Dendritic cell treated with granulocyte-macrophage colony-stimulating factor and Interleukin-4, amounts not matched to agents 40 ng/mL and 50 ng/mL, for 4 days (primary cell): Measurements from ENCODE around the gene BOLA3.

ENCODE experiments used
- H3K27ac Mint-ChIP-seq: one replicate; pipeline ENCODE4 v1.8.0; 2022; ENCODE audit warnings: mild to moderate bottlenecking, mixed read lengths
- H3K27me3 Mint-ChIP-seq: one replicate; pipeline ENCODE4 v1.8.0; 2022; ENCODE audit warnings: mild to moderate bottlenecking, mixed read lengths
- H3K36me3 Mint-ChIP-seq: one replicate; pipeline ENCODE4 v1.8.0; 2022; ENCODE audit warnings: low read depth, mixed read lengths
- H3K4me1 Mint-ChIP-seq: one replicate; pipeline ENCODE4 v1.8.0; 2022; ENCODE audit warnings: low read depth, mixed read lengths
- H3K4me3 Mint-ChIP-seq: one replicate; pipeline ENCODE4 v1.8.0; 2022; ENCODE audit warnings: mild to moderate bottlenecking, moderate library complexity, mixed read lengths
- H3K9me3 Mint-ChIP-seq: one replicate; pipeline ENCODE4 v1.8.0; 2022; ENCODE audit warnings: mixed read lengths
- intact Hi-C: fragments of 100-400 bp; cut with micrococcal nuclease; formaldehyde crosslinking; loops from one replicate; pipeline ENCODE4 v1.15.0; 2022

The BOLA3 gene

DNA sequence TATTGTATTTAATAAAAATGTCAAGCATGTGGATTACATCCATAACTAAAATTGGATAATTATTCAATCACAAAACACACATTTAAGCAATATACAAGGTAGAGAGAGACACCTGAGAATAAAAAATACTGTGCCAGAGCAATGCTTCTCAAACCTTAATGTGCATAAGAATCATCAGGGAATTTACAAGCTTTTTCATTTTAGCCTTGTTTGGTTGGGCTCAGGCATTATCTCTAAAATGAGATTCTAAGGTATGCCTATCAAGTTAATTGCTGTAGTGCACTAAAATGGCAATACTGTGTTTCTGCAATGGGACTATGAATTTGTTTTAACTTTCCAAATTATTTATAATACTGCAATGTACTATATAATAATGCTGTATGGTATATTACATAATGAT, 30.0 kb upstream of the BOLA3 start:
- H3K9me3 Mint-ChIP-seq, result no peaks in the 10 kb centered on the region
- H3K27ac Mint-ChIP-seq, result peak overlapping the region; percentile 99
- peak overlapping the region; percentile 85 for H3K4me3 Mint-ChIP-seq
- peaks cover 61% of the 10 kb centered on the region for H3K4me1 Mint-ChIP-seq
- H3K36me3 Mint-ChIP-seq, result peaks cover 53% of the 10 kb centered on the region
- intact Hi-C loops, result loop anchor here (1.0 kb wide), 2 partner anchors 9 to 21 kb away; partner anchors contain the start of gene MTHFD2
- H3K27me3 Mint-ChIP-seq, result no peaks in the 10 kb centered on the region

DNA sequence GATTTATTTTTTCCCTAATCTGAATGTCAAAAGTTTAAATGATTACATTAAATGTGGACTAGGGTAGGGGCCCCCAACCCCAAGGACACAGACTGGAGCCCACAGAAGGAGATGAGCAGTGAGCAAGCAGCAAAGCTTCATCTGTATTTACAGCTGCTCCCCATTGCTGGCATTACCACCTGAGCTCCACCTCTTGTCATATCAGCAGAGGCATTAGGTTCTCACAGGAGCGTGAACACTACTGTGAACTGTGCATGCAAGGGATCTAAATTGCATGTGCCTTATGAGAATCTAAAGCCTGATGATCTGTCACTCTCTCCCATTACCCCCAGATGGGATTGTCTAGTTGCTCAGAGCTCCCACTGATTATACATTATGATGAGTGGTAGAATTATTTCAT, 27.2 kb upstream of the BOLA3 start:
- intact Hi-C loops, result no loop called here
- H3K9me3 Mint-ChIP-seq, result no peaks in the 10 kb centered on the region
- peak overlapping the region; percentile 30 for H3K27ac Mint-ChIP-seq
- peaks cover 81% of the 10 kb centered on the region for H3K36me3 Mint-ChIP-seq
- H3K4me3 Mint-ChIP-seq, result peak overlapping the region; percentile 40
- peaks cover 61% of the 10 kb centered on the region for H3K4me1 Mint-ChIP-seq
- H3K27me3 Mint-ChIP-seq, result no peaks in the 10 kb centered on the region

DNA sequence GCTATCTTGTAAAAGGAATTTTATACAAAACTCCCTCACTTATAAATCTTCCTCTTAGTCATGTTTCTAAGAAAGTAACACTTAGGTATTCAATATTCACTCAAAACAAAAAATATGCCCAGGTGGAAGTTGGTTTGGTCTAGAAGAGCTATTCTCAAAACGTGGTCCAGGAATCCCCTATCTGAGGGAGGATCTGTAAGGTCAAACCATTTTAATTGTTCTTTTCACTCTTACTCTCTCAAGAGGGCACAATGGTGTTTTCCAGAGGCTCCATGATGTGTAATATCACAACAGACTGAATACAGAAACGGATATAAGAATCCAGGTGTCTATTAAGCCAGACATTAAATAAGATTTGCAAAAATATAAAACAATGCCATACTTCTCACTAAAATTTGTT, 21.0 kb upstream of the BOLA3 start:
- H3K4me3 Mint-ChIP-seq, result no peak overlapping the region
- no peaks in the 10 kb centered on the region for H3K27me3 Mint-ChIP-seq
- intact Hi-C loops, result loop anchor here (5.0 kb wide), 1 partner anchor 34 kb away; no protein-coding TSS in a partner anchor
- no peaks in the 10 kb centered on the region for H3K9me3 Mint-ChIP-seq
- peaks cover 34% of the 10 kb centered on the region for H3K4me1 Mint-ChIP-seq
- peaks cover 94% of the 10 kb centered on the region for H3K36me3 Mint-ChIP-seq
- no peak overlapping the region for H3K27ac Mint-ChIP-seq

DNA sequence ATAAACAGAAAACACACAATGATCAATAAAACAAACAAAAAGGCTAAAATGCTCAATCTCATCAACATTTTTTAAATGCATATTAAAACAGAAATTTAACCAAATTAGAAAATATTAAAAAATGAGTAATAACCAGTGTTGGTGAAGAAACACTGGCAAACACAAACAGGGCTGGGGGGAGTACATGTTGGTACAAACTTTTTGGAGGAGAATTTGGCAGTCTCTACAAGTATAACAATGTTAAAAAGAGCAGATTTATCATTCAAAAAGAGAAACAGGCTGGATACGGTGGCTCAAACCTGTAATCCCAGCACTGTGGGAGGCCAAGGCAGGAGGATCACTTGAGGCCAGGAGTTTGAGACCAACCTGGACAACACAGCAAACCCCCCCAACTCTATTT, 17.0 kb upstream of the BOLA3 start:
- peaks cover 94% of the 10 kb centered on the region for H3K36me3 Mint-ChIP-seq
- intact Hi-C loops, result loop anchor here (5.0 kb wide), 1 partner anchor 38 kb away; no protein-coding TSS in a partner anchor
- H3K9me3 Mint-ChIP-seq, result no peaks in the 10 kb centered on the region
- no peak overlapping the region for H3K4me3 Mint-ChIP-seq
- H3K27me3 Mint-ChIP-seq, result no peaks in the 10 kb centered on the region
- peaks cover 15% of the 10 kb centered on the region for H3K4me1 Mint-ChIP-seq
- no peak overlapping the region for H3K27ac Mint-ChIP-seq

DNA sequence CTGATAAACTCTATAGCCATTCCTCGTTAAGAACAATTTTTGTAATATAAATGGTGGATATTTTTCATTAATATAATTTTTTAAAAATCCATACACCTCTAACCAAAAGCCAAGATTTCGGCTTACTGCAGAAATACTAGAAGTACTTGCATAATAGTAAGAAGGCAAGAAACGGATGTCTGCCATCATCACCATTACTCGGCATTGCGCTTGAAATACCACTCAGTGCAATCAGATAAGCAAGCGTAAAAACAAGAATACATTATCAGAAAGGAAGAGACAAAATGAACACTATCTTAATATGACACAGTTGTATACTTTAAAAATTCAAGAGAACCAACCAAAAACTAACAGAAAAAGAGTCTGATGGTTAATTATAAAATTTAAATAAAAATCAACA, 15.2 kb upstream of the BOLA3 start:
- Mint-ChIP-seq H3K4me1 (peaks cover 13% of the 10 kb centered on the region), H3K27ac (no peak overlapping the region), H3K36me3 (peaks cover 94% of the 10 kb centered on the region), H3K9me3 (no peaks in the 10 kb centered on the region), H3K4me3 (no peak overlapping the region), H3K27me3 (no peaks in the 10 kb centered on the region)
- intact Hi-C loops, result no loop called here

DNA sequence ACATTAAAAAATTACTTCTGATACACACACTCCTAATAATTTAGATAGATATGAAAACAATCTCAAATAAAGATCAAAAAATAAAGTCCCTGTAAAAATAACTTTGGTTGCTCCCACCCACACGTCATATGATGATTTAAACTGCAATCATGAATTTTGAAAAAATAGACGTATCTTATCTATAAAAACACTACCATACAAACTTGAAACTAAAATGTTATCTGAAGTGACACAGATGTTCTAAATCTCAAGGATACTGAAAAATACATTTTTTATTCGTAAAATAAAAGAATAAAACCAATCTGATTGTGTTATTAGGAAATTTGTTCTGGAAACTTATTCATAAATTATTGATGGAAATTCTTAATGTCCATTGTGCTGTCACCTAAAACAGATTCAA, 8.1 kb upstream of the BOLA3 start:
- H3K4me1 Mint-ChIP-seq, result peaks cover 6% of the 10 kb centered on the region
- no peaks in the 10 kb centered on the region for H3K27me3 Mint-ChIP-seq
- intact Hi-C loops, result no loop called here
- no peaks in the 10 kb centered on the region for H3K9me3 Mint-ChIP-seq
- peaks cover 96% of the 10 kb centered on the region for H3K36me3 Mint-ChIP-seq
- no peak overlapping the region for H3K27ac Mint-ChIP-seq
- no peak overlapping the region for H3K4me3 Mint-ChIP-seq

DNA sequence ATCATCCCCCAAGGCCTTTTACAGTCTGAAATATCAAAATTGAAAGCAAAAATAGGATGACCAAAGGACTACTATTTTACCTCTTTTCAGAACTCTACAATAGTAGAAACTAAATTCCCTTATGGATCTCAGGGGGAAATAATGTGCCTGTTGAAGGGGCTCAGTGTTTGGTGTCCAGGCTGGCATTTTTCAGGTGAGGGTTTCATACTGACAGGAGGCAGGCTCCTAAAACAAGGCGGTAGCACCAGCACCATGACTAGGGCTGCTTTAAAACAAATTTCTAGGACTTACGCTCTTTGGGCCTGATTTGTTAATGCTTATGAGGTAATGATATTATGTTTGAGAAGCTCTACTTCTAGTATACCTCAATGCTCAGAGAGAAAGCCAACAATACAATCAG, 5.2 kb upstream of the BOLA3 start:
- no peak overlapping the region for H3K27ac Mint-ChIP-seq
- H3K36me3 Mint-ChIP-seq, result peaks cover 81% of the 10 kb centered on the region
- no peak overlapping the region for H3K4me3 Mint-ChIP-seq
- intact Hi-C loops, result no loop called here
- peaks cover 11% of the 10 kb centered on the region for H3K4me1 Mint-ChIP-seq
- H3K27me3 Mint-ChIP-seq, result no peaks in the 10 kb centered on the region
- no peaks in the 10 kb centered on the region for H3K9me3 Mint-ChIP-seq

DNA sequence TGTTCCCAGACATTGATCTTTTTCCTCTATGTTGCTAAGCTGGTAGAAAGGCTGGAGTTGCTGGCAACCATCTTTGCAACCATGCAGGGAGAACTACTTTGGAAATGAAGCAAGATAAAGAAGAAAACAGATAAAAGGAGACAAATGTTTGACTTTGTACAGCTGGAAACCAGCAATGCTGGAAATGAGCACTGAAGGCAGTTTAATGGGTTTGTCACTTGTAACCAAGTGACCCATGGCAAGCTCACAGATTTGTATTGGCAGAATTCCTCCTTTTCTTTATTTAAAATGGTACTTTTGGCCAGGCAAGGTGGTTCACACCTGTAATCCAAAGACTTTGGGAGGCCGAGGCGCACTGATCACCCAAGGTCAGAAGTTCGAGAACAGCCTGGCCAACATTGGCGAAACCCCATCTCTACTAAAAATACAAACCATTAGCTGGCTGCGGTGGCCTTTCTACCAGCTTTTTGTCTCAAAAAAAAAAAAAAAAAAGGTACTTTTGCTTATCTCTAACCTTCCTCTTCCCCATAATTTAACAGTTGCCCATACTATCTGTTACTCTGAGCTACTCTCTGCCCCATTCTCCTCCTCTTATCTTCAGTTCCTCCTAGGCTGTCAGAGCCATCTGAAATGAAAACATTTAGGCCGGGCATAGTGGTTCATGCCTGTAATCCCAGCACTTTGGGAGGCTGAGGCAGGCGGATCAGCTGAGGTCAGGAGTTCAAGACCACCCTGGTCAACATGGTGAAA, 2.0 kb upstream of the BOLA3 start:
- no peak overlapping the region for H3K4me3 Mint-ChIP-seq
- no peak overlapping the region for H3K27ac Mint-ChIP-seq
- intact Hi-C loops, result loop anchor here (10.0 kb wide), 1 partner anchor 185 kb away; no protein-coding TSS in a partner anchor
- H3K36me3 Mint-ChIP-seq, result peaks cover 49% of the 10 kb centered on the region
- H3K9me3 Mint-ChIP-seq, result no peaks in the 10 kb centered on the region
- no peaks in the 10 kb centered on the region for H3K27me3 Mint-ChIP-seq
- peaks cover 5% of the 10 kb centered on the region for H3K4me1 Mint-ChIP-seq

DNA sequence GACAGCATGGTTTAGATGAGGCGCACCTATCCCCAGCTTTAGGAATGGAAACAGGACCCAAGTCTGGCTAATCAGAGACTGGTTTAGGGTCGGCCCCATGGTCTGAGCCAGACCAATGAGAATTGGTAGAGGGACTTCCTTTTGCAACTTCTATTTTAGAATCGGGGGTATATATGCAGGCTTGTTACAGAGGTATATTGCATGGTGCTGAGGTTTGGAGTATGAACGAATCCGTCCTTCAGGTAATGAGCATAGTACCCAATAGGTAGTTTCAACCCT, 1.5 kb upstream of the BOLA3 start:
- intact Hi-C loops, result loop anchor here (10.0 kb wide), 1 partner anchor 186 kb away; no protein-coding TSS in a partner anchor
- Mint-ChIP-seq H3K9me3 (no peaks in the 10 kb centered on the region), H3K27ac (no peak overlapping the region), H3K27me3 (no peaks in the 10 kb centered on the region), H3K4me3 (no peak overlapping the region), H3K4me1 (peaks cover 5% of the 10 kb centered on the region), H3K36me3 (peaks cover 47% of the 10 kb centered on the region)

DNA sequence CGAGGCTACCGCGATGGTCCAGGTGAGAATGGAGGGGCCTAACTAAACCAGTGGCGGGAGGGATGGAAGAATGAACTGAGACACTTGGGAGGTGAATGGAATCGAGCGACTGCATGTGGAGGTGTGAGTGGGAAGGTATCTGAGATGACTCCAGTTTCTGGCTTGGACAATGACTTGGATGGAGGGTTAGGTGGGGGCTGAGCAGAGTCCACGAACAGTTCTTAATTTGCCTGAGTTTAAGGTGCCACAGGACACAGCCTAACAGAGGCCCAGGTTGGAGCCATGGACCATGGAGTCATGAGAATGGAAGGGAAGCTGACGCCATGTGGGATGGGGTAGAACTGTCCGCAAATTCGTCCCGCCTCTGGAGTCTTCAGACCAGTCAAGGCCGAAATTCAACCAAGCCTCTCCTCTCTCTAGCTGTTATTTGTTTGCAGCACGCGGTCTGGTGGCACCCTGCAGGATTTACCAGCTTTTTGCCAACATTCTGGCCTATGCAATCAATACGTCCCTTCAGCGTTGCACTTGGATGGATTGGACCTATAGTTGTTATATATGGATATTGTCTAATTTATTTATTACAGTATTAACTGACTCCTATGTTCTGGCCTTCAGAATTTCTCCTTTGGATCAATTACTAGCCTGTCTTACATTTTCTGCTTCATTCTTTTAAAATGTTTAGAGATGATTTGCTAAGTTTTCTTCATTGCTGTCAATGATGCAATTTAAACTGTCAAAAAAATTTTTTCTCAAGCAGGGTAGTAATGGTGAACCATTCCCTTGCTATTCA, 940 bp upstream of the BOLA3 start:
- H3K4me3 Mint-ChIP-seq, result no peak overlapping the region
- peaks cover 44% of the 10 kb centered on the region for H3K36me3 Mint-ChIP-seq
- peaks cover 5% of the 10 kb centered on the region for H3K4me1 Mint-ChIP-seq
- H3K27me3 Mint-ChIP-seq, result no peaks in the 10 kb centered on the region
- H3K27ac Mint-ChIP-seq, result no peak overlapping the region
- intact Hi-C loops, result loop anchor here (10.0 kb wide), 1 partner anchor 186 kb away; no protein-coding TSS in a partner anchor
- no peaks in the 10 kb centered on the region for H3K9me3 Mint-ChIP-seq

DNA sequence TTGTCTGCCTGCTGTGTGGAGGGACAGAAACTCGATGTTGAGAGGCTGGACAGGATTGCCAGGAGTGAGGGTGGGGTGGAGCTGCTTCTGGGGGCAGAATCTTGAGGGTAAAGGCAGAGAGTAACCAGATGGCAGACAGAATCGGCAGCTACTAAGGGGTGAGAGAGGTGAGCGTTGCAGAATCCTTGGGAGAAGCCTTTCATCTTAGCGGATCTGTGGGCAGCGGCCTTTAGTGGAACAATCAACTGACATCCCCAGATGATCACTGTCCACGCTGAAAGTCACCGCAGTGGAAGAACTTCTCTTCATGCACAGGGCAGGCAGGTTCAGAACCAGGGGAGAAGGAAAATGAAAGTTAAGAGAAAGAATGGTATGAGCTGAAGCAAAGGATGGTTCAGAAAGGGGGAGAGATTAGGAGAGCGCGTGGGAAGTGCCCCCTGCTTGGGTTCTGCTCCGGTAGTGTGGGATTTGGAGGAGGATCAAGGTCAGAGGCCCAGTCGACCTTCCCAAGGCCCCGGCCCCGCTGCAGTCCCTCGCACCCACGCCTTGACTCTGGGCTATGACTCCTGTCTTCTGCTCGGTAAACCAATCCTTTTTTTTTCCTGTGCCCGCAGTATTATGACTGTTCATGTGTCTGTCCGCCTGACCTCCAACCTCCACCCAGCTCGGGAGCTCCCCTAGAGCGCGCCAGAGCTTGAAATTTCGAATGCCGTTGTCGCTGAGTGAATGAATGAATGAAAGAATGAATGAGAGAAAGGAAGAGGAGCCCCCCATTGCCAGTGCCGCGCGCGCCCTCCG, 584 bp downstream of the BOLA3 start:
- intact Hi-C loops, result loop anchor here (10.0 kb wide), 1 partner anchor 188 kb away; no protein-coding TSS in a partner anchor
- H3K4me1 Mint-ChIP-seq, result peaks cover 5% of the 10 kb centered on the region
- no peaks in the 10 kb centered on the region for H3K9me3 Mint-ChIP-seq
- no peak overlapping the region for H3K27ac Mint-ChIP-seq
- no peaks in the 10 kb centered on the region for H3K27me3 Mint-ChIP-seq
- H3K36me3 Mint-ChIP-seq, result peaks cover 40% of the 10 kb centered on the region
- H3K4me3 Mint-ChIP-seq, result no peak overlapping the region

DNA sequence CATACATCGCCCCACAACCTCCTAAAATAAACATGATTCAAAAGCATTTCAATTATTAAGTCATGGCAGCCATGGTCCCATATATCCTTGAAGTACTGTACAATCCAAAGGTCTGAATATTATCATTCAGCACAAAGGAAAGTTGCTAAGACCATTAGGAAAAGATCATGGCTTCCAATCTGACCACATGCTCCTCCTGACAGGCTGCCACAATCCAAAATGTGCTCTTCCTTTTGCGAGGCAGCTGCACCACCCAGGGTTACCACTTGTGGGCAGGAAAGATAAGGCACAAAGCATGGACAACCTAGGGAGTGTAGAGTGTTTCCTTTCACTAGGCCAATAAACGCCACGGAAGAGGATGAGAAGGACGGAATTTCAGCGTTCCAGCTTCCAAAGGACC, 5.4 kb downstream of the BOLA3 start:
- Mint-ChIP-seq H3K9me3 (no peaks in the 10 kb centered on the region), H3K27ac (no peak overlapping the region), H3K4me1 (no peaks in the 10 kb centered on the region), H3K4me3 (no peak overlapping the region), H3K27me3 (no peaks in the 10 kb centered on the region), H3K36me3 (peaks cover 32% of the 10 kb centered on the region)
- intact Hi-C loops, result loop anchor here (10.0 kb wide), 1 partner anchor 192 kb away; no protein-coding TSS in a partner anchor

DNA sequence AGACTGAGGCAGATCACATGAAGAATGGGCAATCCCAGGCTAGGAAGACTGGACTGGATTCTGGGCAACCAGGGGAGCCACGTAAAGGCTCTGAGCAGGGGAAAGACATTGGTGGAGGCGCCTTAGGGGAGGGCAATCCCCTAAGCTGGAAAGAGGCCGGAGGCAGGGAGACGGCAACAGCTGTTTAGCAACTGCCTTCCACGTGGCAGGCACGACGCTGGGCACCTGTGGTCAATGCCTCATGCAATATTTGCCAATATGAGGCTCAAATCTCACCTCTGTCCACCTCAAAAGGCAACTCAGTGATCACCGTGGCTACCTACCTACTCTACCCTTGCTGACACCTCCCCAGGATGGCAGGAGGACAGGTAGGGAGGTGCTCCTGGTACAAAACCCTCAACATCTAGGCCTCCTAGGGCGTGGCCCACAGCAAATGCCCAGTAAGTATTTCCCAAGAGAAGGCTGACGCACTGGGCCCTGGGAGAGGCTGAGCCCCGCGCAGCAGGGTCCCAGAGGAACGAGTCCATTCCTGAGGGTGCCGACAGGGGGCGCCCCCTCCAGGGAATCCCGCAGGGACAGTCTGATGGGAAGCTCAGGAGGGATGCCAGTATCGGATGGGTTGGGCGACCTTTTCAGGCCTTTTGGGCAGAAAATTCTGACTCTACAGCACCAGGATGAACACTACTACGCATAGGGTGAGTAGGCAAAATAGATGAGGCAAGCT, 8.9 kb downstream of the BOLA3 start:
- H3K27ac Mint-ChIP-seq, result no peak overlapping the region

More for the DNA sequence above, 8.9 kb downstream of the BOLA3 start:
- H3K4me1 Mint-ChIP-seq, result no peaks in the 10 kb centered on the region
- no peaks in the 10 kb centered on the region for H3K27me3 Mint-ChIP-seq
- H3K36me3 Mint-ChIP-seq, result peaks cover 41% of the 10 kb centered on the region
- intact Hi-C loops, result no loop called here
- H3K9me3 Mint-ChIP-seq, result no peaks in the 10 kb centered on the region
- no peak overlapping the region for H3K4me3 Mint-ChIP-seq
